Keratinocyte (primary cell): ENCODE measurements around the gene BBOF1. TPM values are rescaled to one million over a fixed set of nuclear protein-coding genes. Genes with fewer than 3 reads are reported as not detected.

Experiments used
- DNase-seq: peaks from one replicate; pipeline ENCODE4 v3.0.0-alpha.2; 2011; ENCODE audit warnings: low read depth, missing footprints, low spot score
- FAIRE-seq: peaks from 2 replicates; lab custom pipeline; 2011; peaks lifted over from hg19 to GRCh38; lab: Jason Lieb, UNC
- H2AFZ ChIP-seq: 2 replicates; pipeline ENCODE4 v1.6.0; 2012; ENCODE audit warnings: low read length, control low read depth, inconsistent platforms; ENCODE audit not compliant: control insufficient read depth
- H3K27ac ChIP-seq: 2 replicates; pipeline ENCODE4 v1.5.1; 2011; ENCODE audit warnings: low read length; ENCODE audit not compliant: control insufficient read depth, insufficient read depth
- H3K27me3 ChIP-seq: 3 replicates; pipeline ENCODE4 v1.6.0; 2011; ENCODE audit warnings: low read length; ENCODE audit not compliant: control insufficient read depth, insufficient read depth; ENCODE audit errors: extremely low read depth
- H3K36me3 ChIP-seq, 2 experiments: 2 replicates in 1 of 2; 3 replicates in 1 of 2; pipeline ENCODE4 v1.5.1; 2011; ENCODE audit warnings: low read length in 2 of 2, mild to moderate bottlenecking in 1 of 2; ENCODE audit not compliant: control insufficient read depth in 2 of 2, insufficient read depth in 2 of 2; ENCODE audit errors: extremely low read depth in 1 of 2
- H3K4me1 ChIP-seq: 3 replicates; pipeline ENCODE4 v1.5.1; 2011; ENCODE audit warnings: low read length; ENCODE audit not compliant: control insufficient read depth, insufficient read depth; ENCODE audit errors: extremely low read depth
- H3K4me2 ChIP-seq: 3 replicates; pipeline ENCODE4 v1.6.0; 2011; ENCODE audit warnings: low read depth, low read length; ENCODE audit not compliant: control insufficient read depth, insufficient read depth; ENCODE audit errors: extremely low read depth
- H3K4me3 ChIP-seq, 3 experiments: fragments of 200-600 bp in 1 of 3; sonication (generic) in 1 of 3; 2 replicates in 2 of 3; 3 replicates in 1 of 3; pipeline ENCODE4 v1.5.1; 2011 to 2016; ENCODE audit warnings: low read length in 3 of 3, mild to moderate bottlenecking in 3 of 3, control low read depth in 2 of 3, inconsistent platforms in 1 of 3, low read depth in 1 of 3, mixed read lengths in 1 of 3, mixed run types in 1 of 3, moderate library complexity in 1 of 3; ENCODE audit not compliant: control insufficient read depth in 2 of 3, insufficient read depth in 2 of 3; ENCODE audit errors: extremely low read depth in 1 of 3
- H3K79me2 ChIP-seq: 2 replicates; pipeline ENCODE4 v1.6.0; 2012; ENCODE audit warnings: low read length; ENCODE audit not compliant: control insufficient read depth, insufficient read depth
- H3K9ac ChIP-seq: 3 replicates; pipeline ENCODE4 v1.6.0; 2011; ENCODE audit warnings: low read length; ENCODE audit not compliant: control insufficient read depth, insufficient read depth; ENCODE audit errors: extremely low read depth
- H3K9me1 ChIP-seq: 3 replicates; pipeline ENCODE4 v1.6.0; 2011; ENCODE audit warnings: low read length; ENCODE audit not compliant: control insufficient read depth, insufficient read depth; ENCODE audit errors: extremely low read depth
- H3K9me3 ChIP-seq: 2 replicates; pipeline ENCODE4 v1.5.1; 2012; ENCODE audit warnings: low read depth, low read length; ENCODE audit not compliant: control insufficient read depth
- H4K20me1 ChIP-seq: 3 replicates; pipeline ENCODE4 v1.6.0; 2011; ENCODE audit warnings: low read length; ENCODE audit not compliant: control insufficient read depth, insufficient read depth; ENCODE audit errors: extremely low read depth
- EZH2 ChIP-seq: IDR thresholded peaks from one replicate; pipeline ENCODE4 v1.6.1; 2012; ENCODE audit warnings: inconsistent platforms, mild to moderate bottlenecking, low read length, moderate library complexity
- dilution Hi-C: fragments of 300-500 bp; cut with MboI; formaldehyde crosslinking; loops from one replicate; pipeline ENCODE4 v1.7.0; 2020; ENCODE audit warnings: low sequenced_read_pairs; ENCODE audit not compliant: extremely low pct_ligation_motif_present
- polyA plus RNA-seq, 5 experiments: library from polyadenylated mRNA; depleted of rRNA in 3 of 5; stranded (reverse) in 3 of 5; stranded (forward) in 1 of 5; unstranded in 1 of 5; fragments of >200 nt; gene quantifications; 1 replicate in 1 of 5; 2 replicates in 3 of 5; 3 replicates in 1 of 5; pipeline versions ENCODE4 v1.2.1 to v1.2.3, GENCODE V29; 2011 to 2012; ENCODE audit warnings: missing spikeins in 2 of 5, low read depth in 1 of 5, low replicate concordance in 1 of 5
- TF ChIP-seq, protein P1 (sequence below), 3 experiments: IDR thresholded peaks in 1 of 3; conservative IDR thresholded peaks in 1 of 3; optimal IDR thresholded peaks in 1 of 3; 2 replicates in 2 of 3; 3 replicates in 1 of 3; pipeline versions ENCODE3 to v1.5.1; 2011; ENCODE audit warnings: low read length in 3 of 3, mild to moderate bottlenecking in 3 of 3, moderate library complexity in 2 of 3, control low read depth in 1 of 3, inconsistent platforms in 1 of 3; ENCODE audit not compliant: insufficient read depth in 2 of 3; ENCODE audit errors: extremely low read depth in 1 of 3

Gene BBOF1
- polyA plus RNA-seq, 1 donor (not counting 4 experiments of a cell fraction or from before 2014, with no cell fraction given), result 3.0 TPM

GRCh38 chr14:73997108-73997943 is 21.8 kb upstream of the BBOF1 start:
- Histone ChIP-seq H3K79me2 (no peaks in the 10 kb centered on the region), H2AFZ (no peak overlapping the region), H3K9ac (no peak overlapping the region), H3K36me3 (peaks cover 3 to 6% of the 10 kb centered on the region in 2 experiments), H4K20me1 (no peaks in the 10 kb centered on the region), H3K27ac (no peak overlapping the region), H3K4me1 (no peaks in the 10 kb centered on the region), H3K4me2 (no peak overlapping the region), H3K4me3 (no peak overlapping the region), H3K9me1 (no peaks in the 10 kb centered on the region), H3K9me3 (no peaks in the 10 kb centered on the region), H3K27me3 (no peaks in the 10 kb centered on the region)
- dilution Hi-C loops, result no loop called here
- FAIRE-seq, result no peak
- TF ChIP-seq EZH2, result no peak
- TF ChIP-seq, protein P1, sequence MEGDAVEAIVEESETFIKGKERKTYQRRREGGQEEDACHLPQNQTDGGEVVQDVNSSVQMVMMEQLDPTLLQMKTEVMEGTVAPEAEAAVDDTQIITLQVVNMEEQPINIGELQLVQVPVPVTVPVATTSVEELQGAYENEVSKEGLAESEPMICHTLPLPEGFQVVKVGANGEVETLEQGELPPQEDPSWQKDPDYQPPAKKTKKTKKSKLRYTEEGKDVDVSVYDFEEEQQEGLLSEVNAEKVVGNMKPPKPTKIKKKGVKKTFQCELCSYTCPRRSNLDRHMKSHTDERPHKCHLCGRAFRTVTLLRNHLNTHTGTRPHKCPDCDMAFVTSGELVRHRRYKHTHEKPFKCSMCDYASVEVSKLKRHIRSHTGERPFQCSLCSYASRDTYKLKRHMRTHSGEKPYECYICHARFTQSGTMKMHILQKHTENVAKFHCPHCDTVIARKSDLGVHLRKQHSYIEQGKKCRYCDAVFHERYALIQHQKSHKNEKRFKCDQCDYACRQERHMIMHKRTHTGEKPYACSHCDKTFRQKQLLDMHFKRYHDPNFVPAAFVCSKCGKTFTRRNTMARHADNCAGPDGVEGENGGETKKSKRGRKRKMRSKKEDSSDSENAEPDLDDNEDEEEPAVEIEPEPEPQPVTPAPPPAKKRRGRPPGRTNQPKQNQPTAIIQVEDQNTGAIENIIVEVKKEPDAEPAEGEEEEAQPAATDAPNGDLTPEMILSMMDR (optimal IDR thresholded peaks at IDR 0.05 in 1 of 3, IDR thresholded peaks at IDR 0.05 in 1 of 3, conservative IDR thresholded peaks at IDR 0.05 in 1 of 3; ENCODE audit: extremely low read depth in 1 of 3, insufficient read depth in 2 of 3, low read length in 3 of 3), result no peak
- no peak for DNase-seq

DNA sequence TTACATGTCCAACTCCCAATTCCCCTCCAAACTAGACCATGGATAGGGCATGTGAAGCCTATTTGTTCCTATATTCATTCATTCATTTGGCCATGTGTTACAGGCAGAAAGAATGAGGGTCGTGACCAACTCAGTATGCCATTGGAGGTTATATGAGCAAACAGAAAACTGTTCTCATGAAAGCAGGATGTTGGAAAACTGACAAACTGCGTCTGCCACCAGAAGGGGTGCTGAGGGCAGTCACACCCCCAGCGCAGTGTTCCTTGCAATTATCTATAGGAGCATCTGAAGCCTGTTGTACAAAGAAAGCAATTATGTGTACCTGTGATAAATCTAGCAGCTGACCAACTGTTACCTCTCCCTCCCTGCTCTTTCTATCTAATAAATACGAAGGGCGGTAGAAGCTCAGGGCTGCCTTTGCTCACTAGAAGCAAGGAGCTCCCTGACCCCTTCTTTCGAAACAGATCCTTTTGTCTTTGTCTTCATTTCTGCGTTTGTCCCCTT is 21.2 kb upstream of the BBOF1 start:
- Histone ChIP-seq H3K9ac (no peak overlapping the region), H3K27ac (no peak overlapping the region), H3K27me3 (no peaks in the 10 kb centered on the region), H3K36me3 (peaks cover 3 to 6% of the 10 kb centered on the region in 2 experiments), H3K4me1 (no peaks in the 10 kb centered on the region), H3K9me1 (no peaks in the 10 kb centered on the region), H4K20me1 (no peaks in the 10 kb centered on the region), H3K9me3 (no peaks in the 10 kb centered on the region), H3K79me2 (no peaks in the 10 kb centered on the region), H3K4me2 (no peak overlapping the region), H2AFZ (no peak overlapping the region), H3K4me3 (no peak overlapping the region)
- DNase-seq (no peak), FAIRE-seq (no peak)
- no peak for TF ChIP-seq EZH2
- TF ChIP-seq, protein P1 (optimal IDR thresholded peaks at IDR 0.05 in 1 of 3, IDR thresholded peaks at IDR 0.05 in 1 of 3, conservative IDR thresholded peaks at IDR 0.05 in 1 of 3; ENCODE audit: extremely low read depth in 1 of 3, insufficient read depth in 2 of 3, low read length in 3 of 3), result no peak
- dilution Hi-C loops, result no loop called here
